C4-2B (cell line): Measurements from ENCODE around the gene SIL1.

ENCODE experiments used
- H3K27ac ChIP-seq: fragments of 450-650 bp; 2 replicates; pipeline ENCODE4 v1.5.1; 2017
- ZFX ChIP-seq: fragments of 450-650 bp; IDR thresholded peaks from 2 replicates; pipeline ENCODE4 v1.6.1; 2017
- TF ChIP-seq, protein P1 (sequence below): fragments of 450-650 bp; conservative IDR thresholded peaks from 2 replicates; pipeline ENCODE4 v1.5.1; 2017; ENCODE audit warnings: mild to moderate bottlenecking

The SIL1 gene

DNA sequence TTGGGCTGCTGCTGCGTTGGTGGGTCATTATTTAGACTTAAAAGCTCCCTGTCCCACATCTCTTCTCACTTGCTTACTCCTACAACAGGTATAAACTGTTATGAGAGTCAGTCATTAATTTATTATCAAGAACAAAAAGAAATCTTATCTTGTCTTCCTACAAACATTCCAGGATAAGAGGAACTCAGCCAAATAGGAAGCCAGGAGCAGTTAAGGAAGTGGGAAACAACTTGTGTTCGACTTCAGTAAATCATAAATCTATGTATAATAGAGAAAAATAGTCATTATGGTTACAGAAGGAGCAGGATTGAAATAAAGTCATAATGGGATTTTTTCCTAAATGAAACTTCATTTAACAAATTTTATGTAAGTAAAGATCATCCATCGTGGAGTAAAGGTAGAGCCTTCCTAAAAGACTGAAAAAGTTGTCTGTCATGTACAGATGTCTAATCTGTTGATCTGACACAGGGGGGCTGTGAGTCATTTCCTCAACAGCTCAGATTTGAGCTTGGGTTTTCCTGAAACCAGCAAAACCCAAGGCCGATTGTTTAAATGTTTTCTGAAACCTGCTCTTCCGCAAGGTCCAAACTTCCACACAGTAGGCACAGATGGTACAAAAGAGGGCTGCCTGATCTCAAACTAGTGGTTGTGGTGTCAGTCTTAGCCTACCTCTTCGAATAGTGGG, 297.7 kb downstream of the SIL1 start:
- no peak overlapping the region for H3K27ac ChIP-seq
- TF ChIP-seq, protein P1, sequence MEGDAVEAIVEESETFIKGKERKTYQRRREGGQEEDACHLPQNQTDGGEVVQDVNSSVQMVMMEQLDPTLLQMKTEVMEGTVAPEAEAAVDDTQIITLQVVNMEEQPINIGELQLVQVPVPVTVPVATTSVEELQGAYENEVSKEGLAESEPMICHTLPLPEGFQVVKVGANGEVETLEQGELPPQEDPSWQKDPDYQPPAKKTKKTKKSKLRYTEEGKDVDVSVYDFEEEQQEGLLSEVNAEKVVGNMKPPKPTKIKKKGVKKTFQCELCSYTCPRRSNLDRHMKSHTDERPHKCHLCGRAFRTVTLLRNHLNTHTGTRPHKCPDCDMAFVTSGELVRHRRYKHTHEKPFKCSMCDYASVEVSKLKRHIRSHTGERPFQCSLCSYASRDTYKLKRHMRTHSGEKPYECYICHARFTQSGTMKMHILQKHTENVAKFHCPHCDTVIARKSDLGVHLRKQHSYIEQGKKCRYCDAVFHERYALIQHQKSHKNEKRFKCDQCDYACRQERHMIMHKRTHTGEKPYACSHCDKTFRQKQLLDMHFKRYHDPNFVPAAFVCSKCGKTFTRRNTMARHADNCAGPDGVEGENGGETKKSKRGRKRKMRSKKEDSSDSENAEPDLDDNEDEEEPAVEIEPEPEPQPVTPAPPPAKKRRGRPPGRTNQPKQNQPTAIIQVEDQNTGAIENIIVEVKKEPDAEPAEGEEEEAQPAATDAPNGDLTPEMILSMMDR = no peak
- no peak for TF ChIP-seq ZFX

GRCh38 chr5:138898742-138899141, 299.4 kb downstream of the SIL1 start:
- H3K27ac ChIP-seq = no peak overlapping the region
- TF ChIP-seq ZFX = no peak
- TF ChIP-seq, protein P1 = no peak

- H3K27ac ChIP-seq = no peak overlapping the region
- TF ChIP-seq, protein P1 = no peak
- no peak for TF ChIP-seq ZFX
Measured at GRCh38 chr5:138898299-138898698, 299.9 kb downstream of the SIL1 start.
